ENCODE measurements around the gene CLDN20.

- TF ChIP-seq, protein P1, sequence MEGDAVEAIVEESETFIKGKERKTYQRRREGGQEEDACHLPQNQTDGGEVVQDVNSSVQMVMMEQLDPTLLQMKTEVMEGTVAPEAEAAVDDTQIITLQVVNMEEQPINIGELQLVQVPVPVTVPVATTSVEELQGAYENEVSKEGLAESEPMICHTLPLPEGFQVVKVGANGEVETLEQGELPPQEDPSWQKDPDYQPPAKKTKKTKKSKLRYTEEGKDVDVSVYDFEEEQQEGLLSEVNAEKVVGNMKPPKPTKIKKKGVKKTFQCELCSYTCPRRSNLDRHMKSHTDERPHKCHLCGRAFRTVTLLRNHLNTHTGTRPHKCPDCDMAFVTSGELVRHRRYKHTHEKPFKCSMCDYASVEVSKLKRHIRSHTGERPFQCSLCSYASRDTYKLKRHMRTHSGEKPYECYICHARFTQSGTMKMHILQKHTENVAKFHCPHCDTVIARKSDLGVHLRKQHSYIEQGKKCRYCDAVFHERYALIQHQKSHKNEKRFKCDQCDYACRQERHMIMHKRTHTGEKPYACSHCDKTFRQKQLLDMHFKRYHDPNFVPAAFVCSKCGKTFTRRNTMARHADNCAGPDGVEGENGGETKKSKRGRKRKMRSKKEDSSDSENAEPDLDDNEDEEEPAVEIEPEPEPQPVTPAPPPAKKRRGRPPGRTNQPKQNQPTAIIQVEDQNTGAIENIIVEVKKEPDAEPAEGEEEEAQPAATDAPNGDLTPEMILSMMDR (IDR thresholded peaks at IDR 0.05): no peak
- TF ChIP-seq POLR2A (IDR thresholded peaks at IDR 0.05): no peak
Measured at GRCh38 chr6:155267411-155267810, 3.6 kb downstream of the CLDN20 start.

All from heart left ventricle (tissue), 13 donors.